ENCODE measurements around the gene SGSM1.
"Not testable (repeated sequence)": the region's sequence is repeated elsewhere in the genome, so short reads cannot be mapped to it uniquely, and the experiment has no call there.

The SGSM1 gene

DNA sequence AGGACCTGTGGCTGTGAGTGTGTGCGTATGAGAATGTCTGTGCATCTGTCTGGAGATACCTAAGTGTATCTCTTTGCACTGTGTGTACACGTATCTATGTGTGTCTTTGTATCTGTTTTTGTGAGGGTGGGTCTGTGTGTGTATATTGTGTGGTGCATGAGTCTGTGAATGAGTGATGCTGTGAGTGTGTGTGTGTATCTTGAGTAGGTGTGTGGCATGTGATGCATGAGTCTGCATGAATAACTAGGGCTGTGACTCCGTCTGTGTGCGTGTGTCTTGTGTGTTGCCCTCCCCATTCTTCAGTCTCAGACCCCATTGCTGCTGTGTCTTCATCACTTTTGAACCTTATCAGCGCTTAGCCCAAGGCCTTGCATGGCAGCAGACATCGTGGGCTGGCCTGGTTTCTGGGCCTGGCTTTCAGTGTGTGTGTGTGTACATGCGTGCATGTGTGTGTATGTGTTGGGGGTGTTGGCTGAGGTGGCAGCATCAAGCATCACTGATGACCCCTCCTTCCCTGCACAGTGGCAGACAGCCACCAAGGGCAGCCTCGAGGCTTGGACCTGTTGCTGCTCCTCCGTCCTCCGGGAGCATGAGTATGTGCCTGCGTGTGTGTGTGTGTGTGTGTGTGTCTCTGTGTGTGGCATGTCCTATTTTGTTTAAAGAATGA lies 1.4 kb downstream of the SGSM1 start:
- DNase-seq, result peak; percentile 2

DNA sequence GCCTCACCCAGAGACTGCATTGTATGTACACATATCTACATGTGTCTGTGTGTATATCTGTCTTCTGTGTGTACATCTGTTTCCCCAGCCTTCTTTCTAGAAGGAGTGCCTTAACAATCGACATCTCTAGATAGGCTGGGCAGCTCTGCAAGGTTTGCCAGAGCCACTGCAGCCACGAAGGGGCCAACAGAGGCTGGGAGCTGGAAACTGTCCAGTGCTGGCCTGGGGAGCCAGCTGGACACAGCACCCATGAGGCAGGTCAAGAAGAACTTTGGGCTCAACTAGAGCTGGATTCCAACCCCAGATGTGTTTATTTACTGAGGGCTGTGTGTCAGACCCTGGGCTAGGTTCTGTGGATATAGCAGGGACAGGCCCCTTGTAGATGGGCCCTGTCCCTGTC lies 3.3 kb downstream of the SGSM1 start:
- DNase-seq, result no peak

DNA sequence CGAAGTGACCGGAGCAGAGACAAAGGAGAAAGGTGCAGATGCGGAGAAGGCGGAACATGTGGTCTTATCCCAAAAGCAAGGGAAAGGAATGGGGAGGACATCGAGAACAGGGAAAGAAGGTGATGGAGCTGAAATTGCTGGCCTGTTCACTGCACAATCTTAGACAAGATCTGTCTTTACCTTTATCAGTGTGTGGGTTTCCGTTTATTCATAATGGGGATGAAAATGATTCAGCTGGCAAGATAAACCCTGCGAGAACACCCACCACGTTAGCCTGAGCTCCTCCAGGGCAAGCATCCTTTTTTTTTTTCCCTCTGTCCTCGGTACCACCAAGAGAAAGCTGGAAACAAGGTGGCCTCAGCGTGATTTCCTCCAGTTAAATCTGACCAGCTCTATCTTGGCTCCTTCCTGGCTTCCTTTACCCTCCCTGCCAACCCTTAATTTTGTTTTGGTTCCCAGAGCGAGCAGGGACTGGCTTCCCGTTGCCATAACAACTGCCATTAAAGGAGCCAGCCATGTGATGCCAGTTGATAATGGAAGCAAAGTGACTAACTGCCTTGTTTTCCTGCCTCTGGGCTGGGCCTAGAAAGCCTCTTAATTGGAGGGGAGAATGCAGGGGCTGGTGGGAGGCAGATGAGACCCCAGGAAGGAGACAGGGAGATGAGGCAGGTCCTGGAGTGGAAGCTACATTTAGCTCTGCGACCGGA lies 4.2 kb downstream of the SGSM1 start:
- DNase-seq, result no peak

DNA sequence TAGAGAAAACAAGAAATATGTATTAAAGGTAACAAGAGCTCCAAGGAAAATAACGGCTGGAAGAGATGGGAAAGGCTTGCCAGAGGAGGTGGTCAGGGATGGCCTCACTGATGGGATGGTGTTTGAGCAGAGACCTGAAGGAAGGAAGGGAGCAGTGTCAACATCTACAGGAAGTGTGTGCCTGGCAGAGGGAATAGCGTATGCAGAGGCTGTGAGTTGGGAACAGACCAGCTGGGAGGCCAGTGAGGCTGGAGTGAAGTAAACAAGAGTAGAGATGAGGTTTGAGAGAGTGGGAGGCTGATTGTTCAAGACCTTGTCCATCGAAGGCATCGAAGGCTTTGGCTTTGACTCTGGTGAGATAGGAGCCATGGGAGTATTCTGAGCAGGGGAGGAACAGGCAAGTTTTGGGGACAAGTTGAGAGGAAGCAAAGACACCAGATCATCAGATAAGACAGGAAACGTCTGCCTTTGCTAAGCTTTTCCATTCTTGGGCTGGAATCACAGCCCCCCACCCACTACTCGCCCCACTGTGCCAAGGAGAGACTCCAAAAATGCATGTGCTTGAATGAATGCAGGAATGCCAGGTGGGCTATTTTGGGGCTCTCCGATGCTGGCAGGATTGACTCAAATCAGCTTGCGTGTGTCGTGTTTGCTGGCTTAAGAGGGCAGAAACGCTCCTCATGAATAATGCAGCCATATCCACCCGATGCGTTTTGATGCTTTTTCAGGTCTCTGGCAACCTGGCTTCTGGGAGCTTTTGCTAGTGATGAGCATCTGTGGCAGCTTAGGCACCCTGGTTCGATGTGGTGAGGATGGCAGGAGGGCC lies 7.2 kb downstream of the SGSM1 start:
- DNase-seq, result no peak

DNA sequence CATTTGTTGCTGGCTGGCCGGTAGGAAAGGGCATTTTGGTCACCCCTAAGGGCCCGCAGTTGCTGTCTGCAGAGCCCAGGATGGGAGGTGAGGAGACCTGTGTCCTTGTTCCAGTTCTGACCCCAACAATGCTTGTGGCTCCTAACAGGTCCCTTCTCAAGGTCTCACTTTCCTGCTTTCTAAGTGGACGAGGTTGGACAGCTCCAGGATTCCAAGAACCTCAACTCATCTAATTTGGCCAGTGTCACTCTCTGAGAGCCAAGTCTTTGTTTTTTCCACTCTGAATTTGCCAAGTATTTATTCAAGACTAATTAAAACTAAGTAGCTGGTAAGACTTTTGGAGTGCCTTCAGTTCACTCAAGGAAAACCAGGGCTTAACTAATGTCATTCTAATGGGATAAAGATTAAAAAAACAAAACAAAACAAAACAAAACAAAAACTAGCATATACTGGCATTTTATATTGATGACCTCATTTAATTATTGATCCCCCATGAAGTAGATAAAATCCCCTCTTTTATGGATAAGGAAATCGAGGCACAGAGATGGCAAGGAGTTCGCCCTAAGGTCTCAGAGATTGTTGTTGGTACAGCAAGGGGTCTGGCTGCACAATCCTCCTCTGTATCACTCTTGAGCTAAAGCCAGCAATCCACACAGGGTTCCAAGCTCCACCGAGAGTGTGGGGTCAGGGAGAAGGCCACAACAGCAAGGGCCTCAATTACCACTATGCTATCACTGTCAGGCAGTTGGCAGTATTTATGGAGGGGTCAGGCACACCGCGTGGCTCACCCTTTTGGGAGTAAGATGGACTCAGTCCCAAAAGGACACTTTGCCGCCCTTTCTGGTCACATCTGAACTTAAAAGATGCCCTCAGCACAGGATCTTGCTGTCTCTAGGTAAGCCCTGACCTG lies 8.1 kb downstream of the SGSM1 start:
- DNase-seq, result no peak

- DNase-seq, result no peak
Measured at GRCh38 chr22:24816806-24817205, 10.8 kb downstream of the SGSM1 start.

- no peak for DNase-seq
Measured at GRCh38 chr22:24819487-24819886, 13.5 kb downstream of the SGSM1 start.

DNA sequence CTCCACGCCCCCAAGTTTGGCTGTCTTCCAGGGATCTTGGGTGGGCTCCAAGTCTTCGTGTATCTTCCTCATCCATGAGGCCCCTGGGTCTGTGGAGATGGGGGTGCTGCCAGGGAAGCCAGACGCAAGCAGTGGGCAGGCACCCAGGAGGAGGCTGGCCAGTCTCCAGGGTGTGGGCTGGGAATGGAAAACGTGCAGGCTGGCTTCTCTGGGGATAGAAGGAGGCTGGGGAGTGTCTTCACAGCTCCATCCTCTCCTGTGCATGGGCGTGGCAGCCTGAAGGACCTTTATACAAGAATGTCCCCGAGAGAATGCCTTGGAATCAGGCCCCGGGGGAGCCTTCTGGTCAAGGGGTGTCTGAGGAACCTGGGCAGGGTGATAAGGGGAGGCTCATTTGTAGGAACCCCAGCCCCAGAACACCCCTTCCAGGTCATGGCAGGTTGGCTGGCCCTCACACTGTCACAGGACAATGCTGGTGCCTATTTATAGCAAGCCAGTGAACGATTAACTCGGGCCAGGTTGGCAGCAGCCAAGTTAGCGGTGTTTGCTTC lies 14.0 kb downstream of the SGSM1 start:
- no peak for DNase-seq

GRCh38 chr22:24822471-24822870 lies 16.5 kb downstream of the SGSM1 start:
- DNase-seq, result no peak

GRCh38 chr22:24823787-24824186 lies 17.8 kb downstream of the SGSM1 start:
- DNase-seq, result no peak

- DNase-seq, result no peak
Measured at GRCh38 chr22:24824250-24824649, 18.2 kb downstream of the SGSM1 start.

- no peak for DNase-seq
Measured at GRCh38 chr22:24824915-24825314, 18.9 kb downstream of the SGSM1 start.

DNA sequence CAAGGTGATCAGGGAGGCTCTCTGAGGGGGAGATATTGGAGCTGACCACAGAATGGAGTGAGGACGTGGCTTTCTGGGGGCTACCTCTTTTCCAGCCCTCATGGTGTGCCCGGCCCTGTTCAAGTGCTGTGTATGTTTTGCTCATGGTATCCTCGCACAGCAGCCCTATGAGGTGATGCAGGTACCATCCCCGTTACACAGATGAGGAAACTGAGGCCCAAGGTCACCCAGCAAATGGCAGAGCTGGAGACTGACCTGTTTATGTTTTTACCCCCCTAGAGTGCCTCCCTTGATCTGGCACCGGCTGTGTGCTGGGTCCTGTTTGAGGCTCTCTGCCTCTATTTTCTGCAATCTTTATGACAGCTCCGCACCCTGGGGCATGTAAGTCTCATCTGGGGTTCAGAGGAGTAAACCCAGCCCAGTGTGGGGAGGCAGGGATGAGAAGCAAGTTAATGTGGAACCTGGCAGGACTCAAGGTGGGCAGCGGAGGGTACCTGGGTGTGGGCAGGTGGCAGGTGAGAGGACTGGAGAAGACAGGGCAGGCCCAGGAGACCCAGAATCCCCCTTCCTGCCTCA lies 20.8 kb downstream of the SGSM1 start:
- DNase-seq, result no peak

DNA sequence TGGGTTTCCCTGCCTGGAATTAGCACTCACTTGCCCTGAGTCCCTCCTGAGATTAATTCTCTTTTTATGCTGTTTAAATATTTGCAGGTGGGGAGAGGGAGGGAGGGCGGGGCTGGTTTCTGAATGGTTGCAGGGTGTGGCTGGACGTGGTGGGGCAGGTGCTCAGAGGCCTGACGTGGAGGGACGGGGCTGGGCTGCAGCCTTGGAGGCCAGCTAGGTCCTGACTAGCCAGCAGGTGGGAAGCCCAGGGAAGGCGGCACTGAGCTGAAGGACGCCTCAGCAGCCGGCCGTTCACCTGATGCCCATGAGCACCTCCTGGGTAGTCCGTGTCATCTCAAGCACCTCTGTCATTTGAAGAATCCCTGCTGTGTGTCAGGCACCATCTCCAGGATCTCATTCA lies 21.3 kb downstream of the SGSM1 start:
- DNase-seq, result no peak

GRCh38 chr22:24830205-24830979 lies 24.4 kb downstream of the SGSM1 start:
- no peak for DNase-seq

DNA sequence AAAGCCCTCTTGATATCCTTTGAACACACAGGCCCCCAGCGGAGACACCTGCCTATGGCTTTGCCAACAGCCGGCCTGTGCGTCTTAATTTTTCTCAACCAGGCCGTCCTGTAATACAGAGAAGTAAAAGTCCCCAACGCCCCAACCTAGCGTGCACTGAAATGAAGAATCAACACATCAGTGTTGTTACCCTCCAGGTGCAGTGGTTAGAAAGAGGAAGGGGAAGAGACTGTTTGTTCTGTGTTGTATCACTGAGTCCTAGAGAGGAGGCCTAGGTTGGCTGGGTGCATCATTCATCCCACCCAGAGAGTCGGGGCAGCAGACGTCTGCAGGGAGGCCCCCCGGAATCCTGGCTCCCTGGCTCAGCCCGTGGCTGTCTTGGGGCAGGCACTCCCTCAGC lies 25.7 kb downstream of the SGSM1 start:
- no peak for DNase-seq

DNA sequence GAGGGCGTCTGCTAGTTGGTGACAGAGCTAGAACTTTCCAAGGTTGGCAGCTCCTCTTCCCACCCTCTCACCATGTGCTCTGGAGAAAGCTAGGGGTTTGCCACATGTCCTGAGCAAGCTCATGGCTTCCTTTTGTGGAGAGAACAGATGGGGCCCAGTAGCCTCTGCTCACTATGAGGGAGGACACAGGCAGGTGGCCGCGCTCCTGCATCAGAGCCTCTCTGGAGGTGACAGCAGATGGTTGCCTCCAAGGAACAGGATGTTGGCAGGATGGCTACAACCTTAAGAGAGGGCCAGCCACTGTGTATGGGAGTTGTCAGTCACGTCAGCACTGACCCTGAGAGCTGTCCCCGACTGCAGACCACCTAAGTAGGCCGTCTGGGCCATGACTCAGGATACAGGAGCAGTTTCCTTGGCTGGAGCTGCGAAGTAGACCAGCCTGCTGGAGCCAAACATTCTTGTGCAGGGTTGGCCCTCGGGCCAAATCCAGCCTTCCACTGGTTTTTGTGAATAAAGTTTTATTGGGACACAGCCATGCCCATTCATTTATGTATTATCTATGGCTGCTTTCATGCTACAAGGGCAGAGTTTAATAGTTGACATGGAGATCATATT lies 28.0 kb downstream of the SGSM1 start:
- DNase-seq, result no peak

GRCh38 chr22:24834845-24835570 lies 29.0 kb downstream of the SGSM1 start:
- no peak for DNase-seq

DNA sequence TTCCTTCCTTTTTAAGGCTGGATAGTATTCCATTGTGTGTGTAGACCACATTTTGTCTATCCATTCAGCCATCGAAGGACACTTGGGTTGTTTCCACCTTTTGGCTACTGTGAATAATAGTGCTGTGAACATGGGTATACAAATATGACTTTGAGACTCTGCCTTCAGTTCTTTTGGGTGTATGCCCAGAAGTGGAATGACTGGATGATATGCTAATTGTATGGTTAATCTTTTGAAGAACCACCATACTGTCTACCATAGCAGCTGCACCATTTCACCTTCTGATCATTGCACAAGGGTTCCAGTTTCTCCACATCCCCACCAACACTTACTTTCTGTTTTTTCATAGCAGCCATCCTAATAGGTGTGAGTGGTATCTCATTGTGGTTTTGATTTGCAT lies 30.3 kb downstream of the SGSM1 start:
- DNase-seq, result no peak

- not testable (repeated sequence) for DNase-seq
Measured at GRCh38 chr22:24837517-24837916, 31.5 kb downstream of the SGSM1 start.

Data from fibroblast of skin of right biceps (primary cell).